ENCODE data around the gene CEP104.
A peak's percentile ranks its signal among the peaks of the same experiment; 100 is the strongest.
"Not testable (repeated sequence)": the region's sequence is repeated elsewhere in the genome, so short reads cannot be mapped to it uniquely, and the experiment has no call there.

Gene CEP104

GRCh38 chr1:3821447-3821846 lies 35.6 kb downstream of the CEP104 start:
- DNase-seq, result no peak

GRCh38 chr1:3821004-3821403 lies 36.0 kb downstream of the CEP104 start:
- DNase-seq, result no peak

DNA sequence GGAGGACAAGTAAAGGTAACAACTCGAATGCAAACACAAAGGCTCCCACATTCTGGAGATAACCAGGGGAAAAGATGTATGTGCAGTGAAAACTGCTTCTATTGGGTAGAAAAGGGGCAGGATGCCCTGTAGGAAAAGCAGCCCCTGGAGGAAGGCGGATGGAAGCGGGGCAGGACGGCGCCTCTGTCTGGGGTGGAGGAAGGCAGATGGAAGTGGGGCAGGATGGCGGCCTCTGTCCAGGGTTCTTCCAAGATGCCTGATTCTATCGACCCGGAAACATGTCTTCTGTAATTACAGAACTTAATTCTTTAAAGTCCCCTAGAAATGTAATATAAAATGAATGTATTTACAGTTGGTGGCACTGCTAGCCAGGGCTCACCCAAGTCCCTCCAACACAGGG lies 36.7 kb downstream of the CEP104 start:
- no peak for DNase-seq

DNA sequence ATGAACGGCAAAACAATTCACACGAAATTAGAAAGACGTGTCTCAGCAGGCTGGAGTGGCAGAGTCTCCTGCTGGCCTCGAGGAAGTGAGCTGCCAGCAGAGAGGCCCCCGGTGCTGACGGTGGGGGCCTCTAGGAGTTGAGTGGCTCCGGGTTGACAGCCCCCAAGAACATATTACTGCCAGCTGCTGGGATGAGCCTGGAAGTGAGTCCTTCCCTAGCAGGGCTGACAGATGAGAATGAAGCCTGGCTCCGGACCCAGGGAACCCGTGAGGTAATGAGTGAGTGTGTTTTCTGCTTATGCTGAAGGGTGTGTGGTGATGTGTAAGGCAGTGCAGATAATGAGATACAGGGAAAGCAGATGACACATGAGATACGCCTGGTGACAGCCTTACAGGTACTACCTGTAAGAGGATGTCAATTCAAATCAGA lies 37.2 kb downstream of the CEP104 start:
- no peak for DNase-seq

DNA sequence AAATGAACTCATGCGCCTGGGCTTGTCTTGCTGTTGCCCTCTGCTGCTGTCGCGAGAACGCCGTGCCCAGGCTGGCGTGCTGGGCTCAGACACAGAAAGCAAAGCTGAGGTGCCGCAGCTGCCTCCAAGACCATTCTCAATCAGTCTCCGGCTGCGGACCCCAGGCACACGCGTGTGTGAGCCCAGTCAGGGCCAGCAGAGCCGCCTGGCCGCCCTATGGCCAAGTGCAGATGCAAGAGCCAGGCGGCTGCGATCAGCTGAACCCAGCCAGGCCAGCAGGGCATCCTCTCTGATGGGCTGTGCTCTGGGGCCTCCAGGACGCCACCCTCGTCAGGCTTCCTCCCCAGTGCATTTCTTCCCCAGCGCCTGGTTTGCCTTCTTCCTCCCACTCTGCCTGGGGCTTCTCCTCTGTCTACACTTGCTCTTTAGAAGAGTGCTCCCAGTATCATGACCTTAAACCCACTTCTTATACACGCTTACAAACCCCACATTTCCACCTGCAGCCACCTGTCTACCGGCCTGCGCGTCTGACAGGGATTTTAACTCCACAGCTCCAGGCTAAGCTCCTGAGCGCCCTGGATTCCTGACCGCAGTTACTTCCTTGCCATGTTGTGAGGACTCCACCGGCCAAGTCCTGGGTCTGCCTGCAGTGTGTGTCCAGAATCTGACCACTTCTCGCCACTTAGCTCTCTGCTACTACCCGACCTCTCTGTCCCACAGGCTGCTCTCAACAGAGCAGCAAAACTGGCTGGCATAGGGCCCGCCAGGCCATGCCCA lies 39.0 kb downstream of the CEP104 start:
- no peak for DNase-seq

- no peak for DNase-seq
Measured at GRCh38 chr1:3817138-3817740, 39.8 kb downstream of the CEP104 start.

- no peak for DNase-seq
Measured at GRCh38 chr1:3816331-3817137, 40.5 kb downstream of the CEP104 start.

DNA sequence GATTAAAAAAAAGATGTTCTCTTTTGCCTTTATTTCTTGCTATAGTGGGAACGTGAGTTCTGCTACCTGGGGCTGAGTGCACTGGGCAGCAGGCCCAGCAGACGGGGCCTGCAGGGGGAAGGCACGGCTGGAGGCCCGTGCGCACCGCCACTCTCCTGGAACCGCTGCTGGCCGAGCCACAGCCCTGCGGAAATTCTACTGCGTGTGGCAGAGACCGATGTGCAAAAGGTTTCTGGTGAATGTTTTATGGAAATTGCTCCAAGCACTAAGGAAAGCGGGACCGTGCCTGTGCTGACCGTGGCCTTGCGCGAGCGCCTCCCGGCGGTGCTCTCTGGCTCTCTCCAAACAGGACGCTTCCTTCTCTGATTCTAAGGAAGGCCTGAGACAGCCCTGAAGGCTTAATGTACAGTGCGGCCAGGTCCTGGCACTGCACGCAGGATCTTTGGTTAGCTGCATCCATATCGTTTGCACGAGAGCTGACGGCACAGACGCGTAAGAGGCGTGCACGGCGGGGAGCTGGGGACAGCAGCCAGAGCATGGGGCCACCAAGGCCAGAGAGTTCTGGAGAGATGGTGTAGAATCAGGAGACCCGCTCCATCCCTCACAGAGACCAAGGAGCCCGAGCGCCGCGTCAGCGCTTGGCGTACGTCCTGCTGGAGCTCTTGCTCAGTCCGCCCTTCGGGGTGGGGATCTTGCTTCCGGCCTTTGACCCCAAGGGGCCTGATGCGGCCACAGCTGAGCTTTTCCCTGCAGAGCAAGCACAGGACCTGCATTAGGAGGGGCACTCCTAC lies 42.0 kb downstream of the CEP104 start:
- no peak for DNase-seq

GRCh38 chr1:3814065-3814464 lies 42.9 kb downstream of the CEP104 start:
- no peak for DNase-seq

- DNase-seq, result no peak
Measured at GRCh38 chr1:3811595-3811911, 45.5 kb downstream of the CEP104 start.

GRCh38 chr1:3810149-3810761 lies 46.8 kb downstream of the CEP104 start:
- DNase-seq, result not testable (repeated sequence)

DNA sequence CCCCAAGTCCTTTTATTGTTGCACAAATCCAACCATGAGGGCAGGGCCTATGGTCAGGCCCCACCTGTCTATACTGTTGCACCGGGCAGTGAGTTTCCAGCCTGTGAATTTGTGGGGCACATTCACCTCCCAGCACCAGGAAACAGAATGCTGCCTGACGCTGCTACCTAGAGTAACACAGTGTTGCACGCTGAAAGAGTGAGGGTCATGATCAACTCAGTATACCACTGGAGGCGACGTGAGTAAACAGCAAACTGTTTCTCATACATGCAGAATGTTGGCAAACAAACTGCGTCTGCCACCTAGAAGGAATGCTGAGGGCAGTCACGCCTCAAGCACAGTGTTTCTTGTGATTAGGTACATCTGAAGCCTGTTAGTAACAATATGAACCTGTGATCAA lies 47.3 kb downstream of the CEP104 start:
- no peak for DNase-seq

DNA sequence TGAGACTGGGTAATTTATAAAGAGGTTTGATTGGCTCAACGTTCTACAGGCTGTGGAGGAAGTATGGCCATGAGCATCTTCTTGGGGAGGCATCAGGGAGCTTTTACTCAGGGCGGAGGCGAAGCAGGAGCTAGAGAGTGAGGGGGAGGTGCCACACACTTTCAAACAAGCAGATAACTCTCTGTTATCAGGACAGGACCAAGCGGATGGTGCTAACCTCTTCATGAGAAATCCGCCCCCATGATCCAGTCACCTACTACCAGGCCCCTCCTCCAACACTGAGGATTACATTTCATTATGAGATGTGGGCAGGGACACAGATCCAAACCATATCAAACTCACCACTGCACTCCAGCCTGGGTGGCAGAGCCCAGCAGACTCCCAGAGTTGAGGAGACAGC lies 49.2 kb downstream of the CEP104 start:
- no peak for DNase-seq

- DNase-seq, result no peak
Measured at GRCh38 chr1:3805038-3805437, 52.0 kb downstream of the CEP104 start.

GRCh38 chr1:3804627-3804944 lies 52.4 kb downstream of the CEP104 start:
- DNase-seq, result not testable (repeated sequence)

DNA sequence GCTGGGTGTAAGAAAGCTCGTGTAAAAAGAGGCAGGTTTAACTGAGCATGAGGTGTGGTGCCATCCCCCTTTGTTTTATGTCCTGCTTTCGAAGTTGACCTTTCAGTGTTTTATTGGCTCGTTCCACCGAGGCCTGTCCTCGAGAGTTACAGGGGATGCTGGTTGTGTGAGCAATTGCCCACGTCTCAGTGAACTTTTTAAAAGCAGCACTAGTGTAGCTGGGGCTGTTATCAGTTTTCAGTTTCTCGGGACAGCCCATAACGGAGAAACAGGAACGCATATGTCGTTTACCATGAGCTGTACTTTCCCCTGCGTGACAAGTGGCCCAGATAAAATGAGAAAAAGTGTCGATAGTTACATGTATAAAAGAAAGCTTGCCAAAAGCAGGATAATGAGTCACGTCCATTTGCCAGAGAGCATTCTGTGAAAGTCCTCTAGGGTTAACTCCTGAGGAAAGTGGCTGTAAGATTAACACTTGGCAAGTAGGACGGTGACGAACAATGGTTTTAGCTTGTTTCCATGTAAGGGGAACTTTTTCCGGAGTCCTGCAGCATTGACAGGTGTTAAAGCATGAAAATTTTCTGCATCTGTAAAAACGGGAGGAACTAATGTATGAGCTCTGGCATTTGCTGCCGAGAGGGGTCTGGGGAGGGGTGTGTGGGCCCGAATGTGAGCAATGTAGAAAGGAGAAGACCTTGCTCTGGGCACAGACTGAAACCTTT lies 52.9 kb downstream of the CEP104 start:
- DNase-seq, result no peak

DNA sequence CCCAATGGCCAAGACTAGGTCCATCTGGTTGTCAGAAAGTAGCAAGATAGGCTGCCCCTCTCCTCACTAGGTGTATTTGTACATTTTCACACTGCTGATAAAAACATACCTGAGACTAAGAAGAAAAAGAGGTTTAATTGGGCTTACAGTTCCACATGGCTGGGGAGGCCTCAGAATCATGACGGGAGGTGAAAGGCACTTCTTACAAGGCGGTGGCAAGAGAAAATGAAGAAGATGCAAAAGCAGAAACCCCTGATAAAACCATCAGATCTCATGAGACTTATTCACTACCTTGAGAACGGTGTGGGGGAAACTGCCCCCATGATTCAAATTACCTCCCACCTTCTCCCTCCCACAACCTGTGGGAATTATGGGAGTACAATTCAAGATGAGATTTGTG lies 56.2 kb downstream of the CEP104 start:
- DNase-seq, result not testable (repeated sequence)

DNA sequence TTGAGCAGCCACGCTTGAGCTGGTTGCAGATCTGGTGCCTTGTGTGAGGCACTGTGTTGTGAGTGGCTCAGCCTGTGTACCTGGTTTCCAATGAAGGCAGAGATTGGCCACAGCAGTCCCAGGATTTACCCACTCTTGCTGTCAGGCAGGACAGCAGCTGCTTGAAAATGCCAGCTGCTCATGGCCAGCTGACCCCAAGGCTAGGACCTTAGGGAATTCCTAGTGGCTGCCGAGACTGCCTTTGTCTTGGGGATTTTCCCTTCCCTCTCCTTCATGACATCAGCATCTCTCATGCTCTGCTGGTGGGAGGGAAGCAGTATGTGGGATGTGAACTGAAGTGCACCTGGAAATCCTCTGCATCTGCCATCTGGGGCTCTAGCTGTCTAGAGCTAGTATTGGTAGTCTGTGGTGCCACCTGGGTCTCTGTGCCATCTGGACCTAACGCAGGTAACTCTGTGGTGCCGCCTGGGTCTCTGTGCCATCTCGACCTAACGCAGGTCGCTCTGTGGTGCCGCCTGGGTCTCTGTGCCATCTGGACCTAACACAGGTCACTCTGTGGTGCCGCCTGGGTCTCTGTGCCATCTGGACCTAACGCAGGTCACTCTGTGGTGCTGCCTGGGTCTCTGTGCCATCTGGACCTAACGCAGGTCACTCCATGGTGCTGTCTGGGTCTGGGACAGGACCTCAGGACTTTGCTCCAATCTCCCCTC lies 56.9 kb downstream of the CEP104 start:
- DNase-seq, result no peak

DNA sequence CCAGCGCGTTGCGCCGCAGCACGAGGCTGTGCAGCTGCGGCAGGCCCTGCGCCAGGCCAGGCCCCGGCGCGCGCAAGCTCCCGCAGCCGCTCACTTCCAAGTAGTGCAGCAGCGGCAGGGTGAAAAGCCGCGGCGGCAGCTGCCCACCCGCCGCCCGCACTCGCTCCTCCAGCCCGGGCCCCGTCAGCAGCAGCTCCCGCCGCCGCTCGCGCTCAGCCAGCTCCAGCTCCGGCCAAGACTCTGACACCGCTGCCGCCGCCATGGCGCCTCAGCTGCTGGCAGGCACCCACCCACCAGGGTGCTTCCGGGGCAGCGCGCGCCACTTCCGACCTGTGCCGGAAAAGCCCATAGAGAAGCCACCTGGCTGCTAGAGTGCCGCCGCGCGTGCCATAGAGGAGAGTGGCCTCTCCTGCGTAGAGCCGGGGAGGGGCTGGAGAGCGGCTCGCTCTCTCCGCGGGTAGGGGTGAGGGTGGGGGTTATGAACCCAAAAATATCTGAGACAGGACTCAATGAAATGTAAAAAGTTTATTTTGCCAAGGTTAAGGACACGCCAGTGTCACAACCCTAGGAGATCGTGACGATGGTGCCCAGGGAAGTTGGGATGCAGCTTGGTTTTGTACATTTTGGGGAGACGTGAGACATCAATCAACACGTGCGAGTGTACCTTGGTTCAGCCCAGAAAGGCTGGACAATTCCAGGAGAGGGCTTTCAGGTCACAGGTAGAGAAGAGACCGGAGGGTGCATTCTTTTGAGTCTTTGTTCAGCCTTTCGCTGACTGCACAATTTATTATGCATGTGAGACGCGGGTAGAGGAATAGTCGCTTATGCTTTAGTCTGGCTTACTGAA lies 60.6 kb downstream of the CEP104 start, which contains the start of gene LRRC47:
TSS of gene LRRC47 (minus strand) at position 284 of the 847 bp plus-strand sequence. CDS start at position 262, 22 bp downstream.
- peak; percentile 94 for DNase-seq

DNA sequence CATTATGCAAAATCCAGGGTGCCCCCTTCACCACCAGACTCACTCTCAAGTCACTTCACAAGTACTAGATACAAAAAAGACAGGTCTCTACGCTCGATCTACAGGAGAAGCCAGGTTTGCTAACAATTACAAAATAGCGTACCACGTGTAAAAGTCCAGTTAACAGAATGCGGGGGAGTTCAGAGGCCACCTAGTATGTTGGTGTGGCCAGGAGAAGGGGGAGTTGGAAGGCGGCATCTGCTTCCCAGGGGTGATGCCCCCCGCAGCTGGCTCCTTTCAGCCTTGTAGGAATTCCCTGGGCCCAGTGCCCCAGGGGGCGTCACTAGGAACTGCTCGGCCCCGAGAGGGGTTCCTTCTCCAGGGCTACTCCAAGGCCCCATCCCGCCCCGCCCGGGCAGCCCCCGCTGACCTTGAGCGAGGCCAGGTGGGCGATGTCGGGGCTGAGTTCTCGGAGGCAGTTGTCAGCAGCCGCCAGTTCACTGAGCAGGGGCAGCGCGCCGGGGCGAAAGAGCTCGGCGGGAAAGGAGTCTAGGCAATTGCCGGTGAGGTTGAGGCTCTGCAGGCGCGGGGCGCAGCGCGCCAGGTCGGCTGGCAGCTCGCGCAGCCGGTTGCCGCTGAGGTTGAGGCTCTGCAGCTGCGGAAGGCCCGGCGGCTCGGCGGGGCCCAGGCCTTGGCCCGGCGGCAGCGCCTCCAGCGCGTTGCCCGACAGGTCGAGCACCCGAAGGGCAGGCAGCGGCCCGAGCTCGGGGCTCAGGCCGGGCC lies 61.4 kb downstream of the CEP104 start:
- DNase-seq, result no peak
